HCT116 (cell line): ENCODE data around the gene CTBP2. TPM values are rescaled to one million over a fixed set of nuclear protein-coding genes. Genes with fewer than 3 reads are reported as not detected.
A peak's percentile ranks its signal among the peaks of the same experiment; 100 is the strongest.

Source experiments
- ATAC-seq: fragments of 200-7000 bp; cut with Tn5 transposase; 2 replicates; pipeline ENCODE4 v1.9.1; 2020; ENCODE audit warnings: mild to moderate bottlenecking, moderate library complexity
- BruUV-seq: library from RNA; stranded (reverse); fragments of 400-500 nt; replicated peaks from 2 replicates; lab custom pipeline; 2021; lab: Mats Ljungman, UMichigan
- CTCF ChIA-PET: fragments of 300-600 bp; sonication (Branson Sonifier 250); formaldehyde crosslinking; loops from one replicate; lab custom pipeline; 2021; ENCODE audit warnings: antibody characterized with exemption; lab: Charles Lee
- POLR2A ChIA-PET: fragments of 300-600, 350-600 bp; sonication (Branson Sonifier 250); formaldehyde crosslinking; loops from one replicate; lab custom pipeline; 2021; ENCODE audit warnings: antibody characterized with exemption; lab: Charles Lee
- RAD21 ChIA-PET, 2 experiments: fragments of 300-600 bp; sonication (Branson Sonifier 250); formaldehyde crosslinking; loops; one replicate each; lab custom pipeline; 2023; ENCODE audit warnings: low total read pairs in 2 of 2; ENCODE audit not compliant: uncharacterized antibody in 2 of 2, unreplicated experiment in 2 of 2, low non-redundant PET in 1 of 2; lab: Charles Lee
- DNase-seq: peaks from one replicate; pipeline ENCODE4 v3.0.0-alpha.2; 2010; ENCODE audit warnings: low read depth, low spot score
- H2AFZ ChIP-seq: fragments of 200-600 bp; shearing (Covaris generic), sonication (generic); 2 replicates; pipeline ENCODE4 v1.6.1; 2017; ENCODE audit warnings: low read depth, mixed run types, mixed read lengths, antibody characterized with exemption, low read length; ENCODE audit not compliant: poor library complexity, severe bottlenecking
- H3K27ac ChIP-seq: 2 replicates; pipeline ENCODE4 v1.5.1; 2012; ENCODE audit warnings: low read depth, low read length
- H3K27me3 ChIP-seq: fragments of 200-600 bp; sonication (generic); 2 replicates; pipeline ENCODE4 v1.6.1; 2016; ENCODE audit warnings: mixed run types, low read length, mixed read lengths; ENCODE audit not compliant: insufficient read depth
- H3K36me3 ChIP-seq, 2 experiments: fragments of 200-500 bp in 1 of 2; fragments of 200-600 bp in 1 of 2; sonication (Bioruptor generic) in 1 of 2; sonication (generic) in 1 of 2; 2 replicates each; pipeline versions ENCODE4 v1.5.1 to v1.6.1; 2014 to 2016; ENCODE audit warnings: low read length in 2 of 2, inconsistent platforms in 1 of 2, mixed read lengths in 1 of 2, mixed run types in 1 of 2; ENCODE audit not compliant: insufficient read depth in 2 of 2, control insufficient read depth in 1 of 2
- H3K4me1 ChIP-seq, 2 experiments: fragments of 200-600 bp in 1 of 2; sonication (generic) in 1 of 2; 2 replicates each; pipeline versions ENCODE4 v1.5.1 to v1.6.1; 2012 to 2017; ENCODE audit warnings: low read length in 2 of 2, inconsistent platforms in 1 of 2, mild to moderate bottlenecking in 1 of 2, mixed read lengths in 1 of 2, mixed run types in 1 of 2, moderate library complexity in 1 of 2; ENCODE audit not compliant: insufficient read depth in 2 of 2, control insufficient read depth in 1 of 2
- H3K4me2 ChIP-seq: fragments of 200-600 bp; sonication (generic); 2 replicates; pipeline ENCODE4 v1.6.1; 2017; ENCODE audit warnings: mixed run types, low read length, mixed read lengths
- H3K4me3 ChIP-seq, 2 experiments: fragments of 200-600 bp in 1 of 2; sonication (generic) in 1 of 2; replicated peaks in 1 of 2; 2 replicates each; pipeline ENCODE4 v1.5.1; 2011 to 2016; ENCODE audit warnings: low read length in 2 of 2, control low read depth in 1 of 2, low read depth in 1 of 2, mild to moderate bottlenecking in 1 of 2, mixed read lengths in 1 of 2, mixed run types in 1 of 2
- H3K79me2 ChIP-seq: fragments of 200-600 bp; sonication (generic); 2 replicates; pipeline ENCODE4 v1.6.1; 2017; ENCODE audit warnings: mild to moderate bottlenecking, mixed run types, low read length, moderate library complexity, mixed read lengths; ENCODE audit not compliant: insufficient read depth
- H3K9ac ChIP-seq: fragments of 200-600 bp; sonication (generic); 2 replicates; pipeline ENCODE4 v1.6.1; 2016; ENCODE audit warnings: low read length, mixed read lengths
- H3K9me2 ChIP-seq: fragments of 200-600 bp; sonication (generic), shearing (Covaris generic); 2 replicates; pipeline ENCODE4 v1.6.1; 2017; ENCODE audit warnings: mixed run types, mild to moderate bottlenecking, moderate library complexity; ENCODE audit not compliant: insufficient read depth
- H3K9me3 ChIP-seq, 2 experiments: fragments of 200-500 bp in 1 of 2; fragments of 200-600 bp in 1 of 2; sonication (Bioruptor generic) in 1 of 2; sonication (generic) in 1 of 2; 2 replicates each; pipeline ENCODE4 v1.6.1; 2014 to 2017; ENCODE audit warnings: low read length in 2 of 2, mixed read lengths in 2 of 2, inconsistent platforms in 1 of 2, low read depth in 1 of 2, mild to moderate bottlenecking in 1 of 2, mixed run types in 1 of 2, moderate library complexity in 1 of 2; ENCODE audit not compliant: control insufficient read depth in 1 of 2, insufficient read depth in 1 of 2
- H4K20me1 ChIP-seq: fragments of 200-600 bp; sonication (generic), shearing (Covaris generic); 2 replicates; pipeline ENCODE4 v1.6.1; 2017; ENCODE audit warnings: mixed run types, mild to moderate bottlenecking, moderate library complexity; ENCODE audit not compliant: insufficient read depth
- CBX3 ChIP-seq: IDR thresholded peaks from 2 replicates; pipeline ENCODE4 v1.6.1; 2012; ENCODE audit warnings: low read depth
- CEBPB ChIP-seq: IDR thresholded peaks from 2 replicates; pipeline ENCODE4 v1.6.1; 2012; ENCODE audit warnings: low read depth
- EGR1 ChIP-seq: IDR thresholded peaks from 2 replicates; pipeline ENCODE4 v1.6.1; 2012; ENCODE audit warnings: low read depth
- ELF1 ChIP-seq: IDR thresholded peaks from 2 replicates; pipeline ENCODE4 v1.6.1; 2012; ENCODE audit warnings: low read depth, borderline replicate concordance
- EZH2 ChIP-seq: fragments of 200-600 bp; sonication (generic); IDR thresholded peaks from 2 replicates; pipeline ENCODE4 v1.6.1; 2017; ENCODE audit warnings: antibody characterized with exemption, mixed run types
- EZH2phosphoT487 ChIP-seq: fragments of 200-600 bp; IDR thresholded peaks from 2 replicates; pipeline ENCODE4 v1.6.1; 2018; ENCODE audit warnings: antibody characterized with exemption, borderline replicate concordance
- JUND ChIP-seq: IDR thresholded peaks from 2 replicates; pipeline ENCODE4 v1.6.1; 2012
- POLR2A ChIP-seq: IDR thresholded peaks from 2 replicates; pipeline ENCODE4 v1.7.0; 2011; ENCODE audit warnings: borderline replicate concordance; ENCODE audit not compliant: insufficient read depth, insufficient read length; ENCODE audit errors: extremely low read depth
- RAD21 ChIP-seq: IDR thresholded peaks from 2 replicates; pipeline ENCODE4 v1.6.1; 2012; ENCODE audit warnings: low read depth, mild to moderate bottlenecking
- SIN3A ChIP-seq: IDR thresholded peaks from 2 replicates; pipeline ENCODE4 v1.6.1; 2012; ENCODE audit warnings: low read depth
- YY1 ChIP-seq: IDR thresholded peaks from 2 replicates; pipeline ENCODE4 v1.6.1; 2011; ENCODE audit warnings: low read length, low read depth, moderate library complexity, mild to moderate bottlenecking; ENCODE audit not compliant: insufficient replicate concordance; ENCODE audit errors: extremely low read depth
- ZFX ChIP-seq: fragments of 450-650 bp; IDR thresholded peaks from 2 replicates; pipeline ENCODE4 v1.6.1; 2017
- ZNF274 ChIP-seq: fragments of 200-500 bp; sonication (Bioruptor generic); IDR thresholded peaks from 2 replicates; pipeline ENCODE4 v1.6.1; 2014; ENCODE audit warnings: mild to moderate bottlenecking, low read depth, low read length, inconsistent platforms
- intact Hi-C: fragments of 100-400 bp; cut with micrococcal nuclease; formaldehyde crosslinking; loops from 2 replicates; pipeline ENCODE4 v1.10.0; 2022
- total RNA-seq: library from RNA; stranded (reverse); gene quantifications from one replicate; pipeline ENCODE4 v1.2.1, GENCODE V29; 2021; ENCODE audit not compliant: unreplicated experiment
- TF ChIP-seq, protein P1 (sequence below): IDR thresholded peaks from 2 replicates; pipeline ENCODE4 v1.6.1; 2012
- TF ChIP-seq, protein P2 (sequence below): IDR thresholded peaks from 2 replicates; pipeline ENCODE4 v1.6.1; 2012; ENCODE audit warnings: low read depth
- TF ChIP-seq, protein P3 (sequence below): IDR thresholded peaks from 2 replicates; pipeline ENCODE4 v1.6.1; 2012

Gene CTBP2
- total RNA-seq, 1 experiment from 2014 or later: 144 TPM

DNA sequence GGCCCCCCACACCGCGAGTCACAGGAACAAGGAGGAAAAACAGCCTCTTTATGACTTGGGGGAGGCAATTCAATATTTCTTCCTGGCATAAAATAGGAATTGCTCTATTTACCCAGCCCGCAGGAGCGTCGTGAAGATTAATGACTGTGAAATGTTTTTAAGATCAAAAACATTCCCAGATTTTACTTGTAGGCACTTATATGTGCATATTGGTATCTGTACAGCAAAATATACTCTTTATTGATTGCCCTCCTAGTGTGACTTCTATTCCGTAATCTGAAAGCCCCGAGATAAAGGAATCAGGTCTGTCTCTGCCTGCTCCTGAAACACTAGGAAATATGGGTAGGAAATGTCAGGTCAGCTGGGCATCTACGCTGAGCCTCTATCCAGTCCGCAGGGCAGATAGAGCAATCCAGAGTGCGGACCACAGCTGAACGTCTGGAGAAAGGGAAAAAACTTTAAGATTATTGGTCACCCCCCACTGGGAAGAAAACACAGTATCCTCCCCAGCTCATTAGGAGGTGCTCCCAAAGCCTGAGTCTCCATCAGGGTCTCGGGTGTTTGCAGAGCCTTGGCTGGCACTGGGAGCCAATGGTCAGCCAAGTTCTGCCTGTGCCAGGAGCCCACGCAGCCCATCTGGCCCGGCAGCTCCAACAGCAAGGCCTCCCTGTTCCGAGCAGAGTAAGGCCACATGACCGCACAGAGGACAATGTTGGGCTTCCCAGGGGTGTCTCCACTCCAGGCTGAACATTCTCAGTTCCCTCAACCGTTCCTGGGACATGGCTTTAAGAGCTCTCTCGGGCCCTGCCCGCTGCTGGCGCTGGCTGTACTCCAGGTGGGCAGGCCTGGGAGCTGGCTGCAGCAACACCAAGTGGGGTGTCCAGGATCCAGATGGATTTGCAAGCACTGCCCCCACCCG, 7.7 kb downstream of the CTBP2 start:
- 0 out of 2 replicates have a peak, but pooled peaks have one; percentile 9 for ATAC-seq
- BruUV-seq: no TSS peak

More for the DNA sequence above, 7.7 kb downstream of the CTBP2 start:
- POLR2A ChIA-PET: interaction anchor here (0.9 kb wide), 1 partner anchor 116 kb away, joined by 3 read pairs; no protein-coding TSS in a partner anchor
- Histone ChIP-seq H4K20me1 (peaks cover 6% of the 10 kb centered on the region; the same call in 1 of the 2 replicates), H3K4me2 (peak overlapping the region; percentile 67), H3K27ac (peak overlapping the region; percentile 23; the same call in 1 of the 2 replicates), H3K9me3 (no peaks in the 10 kb centered on the region), H3K36me3 (peaks cover 0 to 5% of the 10 kb centered on the region in 2 experiments; a peak in 2 of 4 replicates), H3K4me1 (peaks cover 68 to 98% of the 10 kb centered on the region in 2 experiments), H2AFZ (no peak overlapping the region)
- intact Hi-C loops: no loop called here
- no peak for DNase-seq
- no peak for TF ChIP-seq EZH2phosphoT487
- TF ChIP-seq SIN3A: no peak
- no peak for TF ChIP-seq EGR1
- no peak for TF ChIP-seq POLR2A
- no peak for TF ChIP-seq EZH2
- no peak for TF ChIP-seq JUND
- no peak for TF ChIP-seq RAD21
- TF ChIP-seq, protein P1, sequence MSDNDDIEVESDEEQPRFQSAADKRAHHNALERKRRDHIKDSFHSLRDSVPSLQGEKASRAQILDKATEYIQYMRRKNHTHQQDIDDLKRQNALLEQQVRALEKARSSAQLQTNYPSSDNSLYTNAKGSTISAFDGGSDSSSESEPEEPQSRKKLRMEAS: no peak
- TF ChIP-seq CBX3: no peak
- TF ChIP-seq, protein P2, sequence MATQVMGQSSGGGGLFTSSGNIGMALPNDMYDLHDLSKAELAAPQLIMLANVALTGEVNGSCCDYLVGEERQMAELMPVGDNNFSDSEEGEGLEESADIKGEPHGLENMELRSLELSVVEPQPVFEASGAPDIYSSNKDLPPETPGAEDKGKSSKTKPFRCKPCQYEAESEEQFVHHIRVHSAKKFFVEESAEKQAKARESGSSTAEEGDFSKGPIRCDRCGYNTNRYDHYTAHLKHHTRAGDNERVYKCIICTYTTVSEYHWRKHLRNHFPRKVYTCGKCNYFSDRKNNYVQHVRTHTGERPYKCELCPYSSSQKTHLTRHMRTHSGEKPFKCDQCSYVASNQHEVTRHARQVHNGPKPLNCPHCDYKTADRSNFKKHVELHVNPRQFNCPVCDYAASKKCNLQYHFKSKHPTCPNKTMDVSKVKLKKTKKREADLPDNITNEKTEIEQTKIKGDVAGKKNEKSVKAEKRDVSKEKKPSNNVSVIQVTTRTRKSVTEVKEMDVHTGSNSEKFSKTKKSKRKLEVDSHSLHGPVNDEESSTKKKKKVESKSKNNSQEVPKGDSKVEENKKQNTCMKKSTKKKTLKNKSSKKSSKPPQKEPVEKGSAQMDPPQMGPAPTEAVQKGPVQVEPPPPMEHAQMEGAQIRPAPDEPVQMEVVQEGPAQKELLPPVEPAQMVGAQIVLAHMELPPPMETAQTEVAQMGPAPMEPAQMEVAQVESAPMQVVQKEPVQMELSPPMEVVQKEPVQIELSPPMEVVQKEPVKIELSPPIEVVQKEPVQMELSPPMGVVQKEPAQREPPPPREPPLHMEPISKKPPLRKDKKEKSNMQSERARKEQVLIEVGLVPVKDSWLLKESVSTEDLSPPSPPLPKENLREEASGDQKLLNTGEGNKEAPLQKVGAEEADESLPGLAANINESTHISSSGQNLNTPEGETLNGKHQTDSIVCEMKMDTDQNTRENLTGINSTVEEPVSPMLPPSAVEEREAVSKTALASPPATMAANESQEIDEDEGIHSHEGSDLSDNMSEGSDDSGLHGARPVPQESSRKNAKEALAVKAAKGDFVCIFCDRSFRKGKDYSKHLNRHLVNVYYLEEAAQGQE: no peak
- no peak for TF ChIP-seq ELF1
- no peak for TF ChIP-seq ZFX
- no peak for TF ChIP-seq CEBPB
- TF ChIP-seq, protein P3, sequence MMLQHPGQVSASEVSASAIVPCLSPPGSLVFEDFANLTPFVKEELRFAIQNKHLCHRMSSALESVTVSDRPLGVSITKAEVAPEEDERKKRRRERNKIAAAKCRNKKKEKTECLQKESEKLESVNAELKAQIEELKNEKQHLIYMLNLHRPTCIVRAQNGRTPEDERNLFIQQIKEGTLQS: no peak
- TF ChIP-seq ZNF274: no peak
- no peak for TF ChIP-seq YY1
- TF ChIP-seq, all 23 proteins: peak for 0
- Histone ChIP-seq H3K9ac (peak overlapping the region; percentile 51), H3K79me2 (peaks cover 100% of the 10 kb centered on the region), H3K9me2 (no peaks in the 10 kb centered on the region), H3K27me3 (no peaks in the 10 kb centered on the region), H3K4me3 (peak overlapping the region; percentile 10 to 45)
- ChIA-PET CTCF (no interaction called here), RAD21 (no interaction called here)
